NCI-H345 treated with DMSO at 0.1 percent for 48 hours (cell line): ENCODE results near the gene VGLL4.
"Not testable (repeated sequence)": the region's sequence is repeated elsewhere in the genome, so short reads cannot be mapped to it uniquely, and the experiment has no call there.

Experiments
- DNase-seq: peaks from one replicate; lab custom pipeline; 2025; ENCODE audit not compliant: unreplicated experiment; lab: John Stamatoyannopoulos, UW

Gene VGLL4

GRCh38 chr3:11643605-11644087 lies at the start of gene VGLL4:
Gene VGLL4, minus strand, starts transcription at chr3:11643915. Its CDS starts 397 bp downstream, at chr3:11643518.
- DNase-seq, result no peak

- no peak for DNase-seq
These were observed 48.8 kb upstream of the VGLL4 start for GRCh38 chr3:11692532-11692813.

GRCh38 chr3:11691767-11692531 lies 48.2 kb upstream of the VGLL4 start:
- no peak for DNase-seq

GRCh38 chr3:11690863-11691766 lies 47.4 kb upstream of the VGLL4 start:
- no peak for DNase-seq

GRCh38 chr3:11689749-11690148 lies 46.0 kb upstream of the VGLL4 start:
- DNase-seq, result no peak

GRCh38 chr3:11684980-11685379 lies 41.3 kb upstream of the VGLL4 start:
- DNase-seq, result not testable (repeated sequence)

- no peak for DNase-seq
These were observed 36.8 kb upstream of the VGLL4 start for GRCh38 chr3:11680509-11680908.

GRCh38 chr3:11679964-11680363 lies 36.2 kb upstream of the VGLL4 start:
- DNase-seq, result no peak

- no peak for DNase-seq
These were observed 28.6 kb upstream of the VGLL4 start for GRCh38 chr3:11672363-11672762.

GRCh38 chr3:11671648-11672100 lies 28.0 kb upstream of the VGLL4 start:
- no peak for DNase-seq

- no peak for DNase-seq
These were observed 24.8 kb upstream of the VGLL4 start for GRCh38 chr3:11668243-11669235.

- DNase-seq, result no peak
These were observed 21.6 kb upstream of the VGLL4 start for GRCh38 chr3:11665331-11665730.

GRCh38 chr3:11662392-11662990 lies 18.8 kb upstream of the VGLL4 start:
- no peak for DNase-seq

- no peak for DNase-seq
These were observed 18.1 kb upstream of the VGLL4 start for GRCh38 chr3:11661827-11662226.

- no peak for DNase-seq
These were observed 17.4 kb upstream of the VGLL4 start for GRCh38 chr3:11661052-11661656.

GRCh38 chr3:11660242-11660641 lies 16.5 kb upstream of the VGLL4 start:
- no peak for DNase-seq

GRCh38 chr3:11658180-11658579 lies 14.5 kb upstream of the VGLL4 start:
- no peak for DNase-seq

GRCh38 chr3:11655196-11655928 lies 11.6 kb upstream of the VGLL4 start:
- DNase-seq, result no peak

- no peak for DNase-seq
These were observed 10.5 kb upstream of the VGLL4 start for GRCh38 chr3:11654166-11654565.
